ENCODE measurements around the gene RASGEF1B.
"Not testable (repeated sequence)": the region's sequence is repeated elsewhere in the genome, so short reads cannot be mapped to it uniquely, and the experiment has no call there.

The RASGEF1B gene

GRCh38 chr4:81424816-81425755 is 46.6 kb downstream of the RASGEF1B start:
- H3K27ac Mint-ChIP-seq, result no peak overlapping the region
- no peaks in the 10 kb centered on the region for H3K36me3 Mint-ChIP-seq
- CTCF ChIA-PET, result no interaction called here
- no peaks in the 10 kb centered on the region for H3K4me1 Mint-ChIP-seq
- H3K27me3 Mint-ChIP-seq, result no peaks in the 10 kb centered on the region
- H3K9me3 Mint-ChIP-seq, result no peaks in the 10 kb centered on the region
- no peak overlapping the region for H3K4me3 Mint-ChIP-seq
- no peak for DNase-seq

GRCh38 chr4:81424336-81424735 is 47.4 kb downstream of the RASGEF1B start:
- no peaks in the 10 kb centered on the region for H3K4me1 Mint-ChIP-seq
- H3K4me3 Mint-ChIP-seq, result no peak overlapping the region

GRCh38 chr4:81422595-81422994 is 49.1 kb downstream of the RASGEF1B start:
- Mint-ChIP-seq H3K27me3 (no peaks in the 10 kb centered on the region), H3K36me3 (no peaks in the 10 kb centered on the region), H3K4me1 (no peaks in the 10 kb centered on the region), H3K4me3 (no peak overlapping the region), H3K9me3 (no peaks in the 10 kb centered on the region), H3K27ac (no peak overlapping the region)
- DNase-seq, result no peak
- CTCF ChIA-PET, result no interaction called here

More at GRCh38 chr4:81424336-81424735, 47.4 kb downstream of the RASGEF1B start:
- Mint-ChIP-seq H3K9me3 (no peaks in the 10 kb centered on the region), H3K27ac (no peak overlapping the region), H3K36me3 (no peaks in the 10 kb centered on the region), H3K27me3 (no peaks in the 10 kb centered on the region)
- CTCF ChIA-PET, result no interaction called here
- DNase-seq, result no peak

GRCh38 chr4:81421346-81422218 is 50.1 kb downstream of the RASGEF1B start:
- no peaks in the 10 kb centered on the region for H3K27me3 Mint-ChIP-seq
- no peak for DNase-seq
- no peak overlapping the region for H3K4me3 Mint-ChIP-seq
- H3K27ac Mint-ChIP-seq, result no peak overlapping the region
- H3K4me1 Mint-ChIP-seq, result no peaks in the 10 kb centered on the region
- H3K36me3 Mint-ChIP-seq, result no peaks in the 10 kb centered on the region
- CTCF ChIA-PET, result interaction anchor here (1.0 kb wide), 1 partner anchor 15 kb away, joined by 3 read pairs; no protein-coding TSS in a partner anchor
- H3K9me3 Mint-ChIP-seq, result no peaks in the 10 kb centered on the region

- Mint-ChIP-seq H3K4me3 (no peak overlapping the region), H3K27me3 (no peaks in the 10 kb centered on the region), H3K36me3 (no peaks in the 10 kb centered on the region), H3K9me3 (no peaks in the 10 kb centered on the region), H3K27ac (no peak overlapping the region), H3K4me1 (no peaks in the 10 kb centered on the region)
- no peak for DNase-seq
- CTCF ChIA-PET, result interaction anchor here (1.0 kb wide), 1 partner anchor 784 kb away, joined by 3 read pairs; no protein-coding TSS in a partner anchor
These were observed 53.1 kb downstream of the RASGEF1B start for GRCh38 chr4:81418572-81418971.

- Mint-ChIP-seq H3K4me1 (no peaks in the 10 kb centered on the region), H3K9me3 (no peaks in the 10 kb centered on the region), H3K27ac (no peak overlapping the region), H3K36me3 (no peaks in the 10 kb centered on the region), H3K4me3 (no peak overlapping the region), H3K27me3 (no peaks in the 10 kb centered on the region)
- CTCF ChIA-PET, result no interaction called here
- no peak for DNase-seq
These were observed 58.7 kb downstream of the RASGEF1B start for GRCh38 chr4:81412946-81413495.

- H3K27ac Mint-ChIP-seq, result no peak overlapping the region
- CTCF ChIA-PET, result no interaction called here
- no peak overlapping the region for H3K4me3 Mint-ChIP-seq
- H3K27me3 Mint-ChIP-seq, result no peaks in the 10 kb centered on the region
- DNase-seq, result no peak
- no peaks in the 10 kb centered on the region for H3K9me3 Mint-ChIP-seq
- H3K4me1 Mint-ChIP-seq, result peaks cover 1% of the 10 kb centered on the region
- no peaks in the 10 kb centered on the region for H3K36me3 Mint-ChIP-seq
These were observed 61.0 kb downstream of the RASGEF1B start for GRCh38 chr4:81410680-81411079.

- H3K36me3 Mint-ChIP-seq, result no peaks in the 10 kb centered on the region
- H3K27ac Mint-ChIP-seq, result no peak overlapping the region
- H3K27me3 Mint-ChIP-seq, result no peaks in the 10 kb centered on the region
- H3K4me3 Mint-ChIP-seq, result no peak overlapping the region
- CTCF ChIA-PET, result interaction anchor here (1.3 kb wide), 1 partner anchor 434 kb away, joined by 3 read pairs; no protein-coding TSS in a partner anchor
- H3K4me1 Mint-ChIP-seq, result peaks cover 3% of the 10 kb centered on the region
- H3K9me3 Mint-ChIP-seq, result no peaks in the 10 kb centered on the region
- DNase-seq, result no peak
These were observed 61.9 kb downstream of the RASGEF1B start for GRCh38 chr4:81409836-81410235.

- CTCF ChIA-PET, result interaction anchor here (1.1 to 1.3 kb wide), 3 partner anchors 59 to 860 kb away, joined by 3 to 5 read pairs (median 4); no protein-coding TSS in a partner anchor
- peaks cover 3% of the 10 kb centered on the region for H3K4me1 Mint-ChIP-seq
- no peaks in the 10 kb centered on the region for H3K9me3 Mint-ChIP-seq
- H3K27ac Mint-ChIP-seq, result no peak overlapping the region
- peaks cover 3% of the 10 kb centered on the region for H3K27me3 Mint-ChIP-seq
- no peak for DNase-seq
- H3K36me3 Mint-ChIP-seq, result no peaks in the 10 kb centered on the region
- H3K4me3 Mint-ChIP-seq, result no peak overlapping the region
These were observed 63.4 kb downstream of the RASGEF1B start for GRCh38 chr4:81408341-81408740.

- no peak overlapping the region for H3K4me3 Mint-ChIP-seq
- H3K27ac Mint-ChIP-seq, result no peak overlapping the region
- H3K4me1 Mint-ChIP-seq, result peaks cover 3% of the 10 kb centered on the region
- CTCF ChIA-PET, result interaction anchor here (1.1 to 1.6 kb wide), 3 partner anchors 13 to 861 kb away, joined by 4 to 5 read pairs (median 4); no protein-coding TSS in a partner anchor
- H3K9me3 Mint-ChIP-seq, result no peaks in the 10 kb centered on the region
- no peaks in the 10 kb centered on the region for H3K36me3 Mint-ChIP-seq
- no peak for DNase-seq
- peaks cover 3% of the 10 kb centered on the region for H3K27me3 Mint-ChIP-seq
These were observed 64.0 kb downstream of the RASGEF1B start for GRCh38 chr4:81407726-81408125.

GRCh38 chr4:81406481-81406880 is 65.2 kb downstream of the RASGEF1B start:
- CTCF ChIA-PET, result interaction anchor here (0.7 to 1.6 kb wide), 9 partner anchors 14 to 860 kb away, joined by 3 to 9 read pairs (median 4); no protein-coding TSS in a partner anchor
- H3K4me1 Mint-ChIP-seq, H3K27me3 Mint-ChIP-seq, H3K4me3 Mint-ChIP-seq, DNase-seq, H3K36me3 Mint-ChIP-seq, H3K27ac Mint-ChIP-seq, H3K9me3 Mint-ChIP-seq: not testable (repeated sequence)

GRCh38 chr4:81405900-81406401 is 65.8 kb downstream of the RASGEF1B start:
- peaks cover 3% of the 10 kb centered on the region for H3K4me1 Mint-ChIP-seq
- H3K36me3 Mint-ChIP-seq, result no peaks in the 10 kb centered on the region
- no peak overlapping the region for H3K27ac Mint-ChIP-seq
- H3K9me3 Mint-ChIP-seq, result no peaks in the 10 kb centered on the region
- CTCF ChIA-PET, result interaction anchor here (0.7 to 1.6 kb wide), 7 partner anchors 16 to 795 kb away, joined by 3 to 9 read pairs (median 4); no protein-coding TSS in a partner anchor
- peaks cover 3% of the 10 kb centered on the region for H3K27me3 Mint-ChIP-seq
- peak; percentile 37 for DNase-seq
- no peak overlapping the region for H3K4me3 Mint-ChIP-seq

GRCh38 chr4:81404741-81405140 is 67.0 kb downstream of the RASGEF1B start:
- Mint-ChIP-seq H3K9me3 (no peaks in the 10 kb centered on the region), H3K27me3 (peaks cover 3% of the 10 kb centered on the region), H3K4me3 (no peak overlapping the region), H3K27ac (no peak overlapping the region), H3K4me1 (peaks cover 3% of the 10 kb centered on the region), H3K36me3 (no peaks in the 10 kb centered on the region)
- no peak for DNase-seq
- CTCF ChIA-PET, result interaction anchor here (1.0 kb wide), 1 partner anchor 864 kb away, joined by 5 read pairs; no protein-coding TSS in a partner anchor

- no peak for DNase-seq
- no peak overlapping the region for H3K4me3 Mint-ChIP-seq
These were observed 67.4 kb downstream of the RASGEF1B start for GRCh38 chr4:81404294-81404693.

More at GRCh38 chr4:81404294-81404693, 67.4 kb downstream of the RASGEF1B start:
- Mint-ChIP-seq H3K27ac (no peak overlapping the region), H3K27me3 (peaks cover 3% of the 10 kb centered on the region), H3K4me1 (peaks cover 3% of the 10 kb centered on the region), H3K36me3 (no peaks in the 10 kb centered on the region), H3K9me3 (no peaks in the 10 kb centered on the region)
- CTCF ChIA-PET, result no interaction called here
